GM12864 (cell line): ENCODE data around the gene GALNTL6.

ENCODE experiments used
- DNase-seq: peaks from one replicate; pipeline ENCODE4 v3.0.0-alpha.2; 2011; ENCODE audit warnings: low read depth
- H3K4me3 ChIP-seq: 2 replicates; pipeline ENCODE4 v1.5.1; 2011; ENCODE audit warnings: mild to moderate bottlenecking, low read depth, low read length, control low read depth
- CTCF ChIP-seq: IDR thresholded peaks from 2 replicates; pipeline ENCODE4 v1.5.1; 2011; ENCODE audit warnings: low read depth, mild to moderate bottlenecking, moderate library complexity, low read length, control low read depth, inconsistent platforms; ENCODE audit errors: missing control alignments

GALNTL6 gene

GRCh38 chr4:172124656-172125308, 311.6 kb downstream of the GALNTL6 start:
- DNase-seq, result no peak
- no peak overlapping the region for H3K4me3 ChIP-seq
- TF ChIP-seq CTCF, result no peak

GRCh38 chr4:172125443-172125842, 312.2 kb downstream of the GALNTL6 start:
- H3K4me3 ChIP-seq, result no peak overlapping the region

GRCh38 chr4:172127168-172127567, 314.0 kb downstream of the GALNTL6 start:
- H3K4me3 ChIP-seq, result no peak overlapping the region
- TF ChIP-seq CTCF, result no peak
- DNase-seq, result no peak

More at GRCh38 chr4:172125443-172125842, 312.2 kb downstream of the GALNTL6 start:
- TF ChIP-seq CTCF, result no peak
- no peak for DNase-seq

GRCh38 chr4:172129593-172129992, 316.4 kb downstream of the GALNTL6 start:
- no peak for DNase-seq
- no peak for TF ChIP-seq CTCF

GRCh38 chr4:172134521-172134920, 321.3 kb downstream of the GALNTL6 start:
- H3K4me3 ChIP-seq, result no peak overlapping the region
- no peak for TF ChIP-seq CTCF
- DNase-seq, result no peak

More at GRCh38 chr4:172129593-172129992, 316.4 kb downstream of the GALNTL6 start:
- no peak overlapping the region for H3K4me3 ChIP-seq

GRCh38 chr4:172141025-172141424, 327.8 kb downstream of the GALNTL6 start:
- no peak overlapping the region for H3K4me3 ChIP-seq
- TF ChIP-seq CTCF, result no peak
- DNase-seq, result no peak

GRCh38 chr4:172142281-172142741, 329.1 kb downstream of the GALNTL6 start:
- no peak for TF ChIP-seq CTCF
- DNase-seq, result no peak
- H3K4me3 ChIP-seq, result no peak overlapping the region
